RWPE1 (cell line): ENCODE measurements around the gene MED26.

ENCODE experiments used
- CTCF ChIA-PET: fragments of 350-600 bp; sonication (Branson Sonifier 250); formaldehyde crosslinking; extraction: SDS; loops from one replicate; lab custom pipeline; 2021; lab: Yijun Ruan, JAX
- POLR2A ChIA-PET: fragments of 400-600 bp; formaldehyde crosslinking; extraction: SDS; loops from one replicate; lab custom pipeline; 2020; ENCODE audit warnings: antibody characterized with exemption; ENCODE audit not compliant: low non-redundant PET; lab: Yijun Ruan, JAX
- DNase-seq: peaks from one replicate; pipeline ENCODE4 v3.0.0; 2012; ENCODE audit warnings: low spot score
- H3K27ac ChIP-seq: fragments of 450-650 bp; 2 replicates; pipeline ENCODE4 v1.5.1; 2017
- CTCF ChIP-seq: fragments of 450-650 bp; conservative IDR thresholded peaks from 2 replicates; pipeline ENCODE4 v1.5.1; 2017; ENCODE audit warnings: low read depth, mild to moderate bottlenecking

The MED26 gene

DNA sequence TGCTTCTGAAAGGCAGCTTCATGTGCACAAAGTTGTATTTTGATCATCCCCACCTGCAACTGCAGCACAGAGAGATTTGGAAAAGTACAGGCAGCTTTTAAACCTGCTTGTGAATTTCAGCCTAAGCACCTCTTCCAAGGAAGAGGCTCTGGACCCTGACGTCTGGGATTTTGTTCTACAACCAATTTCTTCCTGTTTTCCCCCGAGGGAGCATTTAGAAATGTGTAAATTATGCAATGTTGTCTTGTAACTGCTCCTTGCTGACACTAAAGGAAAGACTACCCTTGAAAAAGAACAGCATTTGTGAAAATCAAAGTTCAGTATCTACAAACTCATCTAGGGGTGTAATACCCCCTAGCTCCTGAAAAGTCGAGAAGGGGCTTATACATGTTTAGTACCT lies 15.4 kb downstream of the MED26 start:
- ChIA-PET CTCF (no interaction called here), POLR2A (no interaction called here)
- H3K27ac ChIP-seq, result no peak overlapping the region
- no peak for TF ChIP-seq CTCF
- no peak for DNase-seq

- ChIA-PET POLR2A (no interaction called here), CTCF (no interaction called here)
- TF ChIP-seq CTCF, result no peak
- DNase-seq, result peak; percentile 20
- H3K27ac ChIP-seq, result peak overlapping the region; percentile 8; the same call in 1 of the 2 replicates
These were observed 16.9 kb downstream of the MED26 start for GRCh38 chr19:16611121-16611520.

- CTCF ChIA-PET, result no interaction called here
These were observed 18.3 kb downstream of the MED26 start for GRCh38 chr19:16609511-16610200.

GRCh38 chr19:16608290-16608739 lies 19.7 kb downstream of the MED26 start:
- peak overlapping the region; percentile 42 for H3K27ac ChIP-seq
- TF ChIP-seq CTCF, result no peak
- DNase-seq, result peak; percentile 27
- CTCF ChIA-PET, result interaction anchor here (0.7 kb wide), 2 partner anchors 29 to 34 kb away, joined by 3 to 5 read pairs; no protein-coding TSS in a partner anchor
- POLR2A ChIA-PET, result no interaction called here

More at GRCh38 chr19:16609511-16610200, 18.3 kb downstream of the MED26 start:
- no peak for DNase-seq
- POLR2A ChIA-PET, result interaction anchor here (0.7 kb wide), 1 partner anchor 11 kb away, joined by 3 read pairs; no protein-coding TSS in a partner anchor
- H3K27ac ChIP-seq, result no peak overlapping the region
- no peak for TF ChIP-seq CTCF

DNA sequence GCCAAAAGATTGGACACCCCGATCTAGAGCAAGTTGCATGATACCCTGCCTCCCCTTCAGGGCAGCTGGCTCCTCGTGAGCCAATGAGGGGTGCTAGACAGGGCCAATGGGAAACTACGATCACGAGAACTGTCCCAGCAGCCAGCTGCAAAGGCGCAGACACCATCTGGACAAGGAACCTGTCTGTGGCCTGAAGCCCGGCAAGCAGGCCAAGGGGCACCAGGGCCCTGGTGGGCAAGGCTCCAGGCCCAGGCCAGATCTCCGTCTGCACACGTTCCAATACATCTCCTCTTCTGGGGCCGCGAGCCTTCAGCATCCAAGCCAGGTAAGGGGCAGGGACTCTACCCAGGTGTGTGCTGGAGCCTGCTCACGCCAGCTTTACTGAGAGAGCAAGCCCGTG lies 20.2 kb downstream of the MED26 start:
- peak overlapping the region; percentile 42 for H3K27ac ChIP-seq

GRCh38 chr19:16605553-16605994 lies 22.4 kb downstream of the MED26 start:
- no peak for DNase-seq
- TF ChIP-seq CTCF, result no peak
- CTCF ChIA-PET, result no interaction called here
- H3K27ac ChIP-seq, result peak overlapping the region; percentile 35
- POLR2A ChIA-PET, result no interaction called here

More for the DNA sequence above, 20.2 kb downstream of the MED26 start:
- ChIA-PET CTCF (interaction anchor here (0.7 kb wide), 1 partner anchor 29 kb away, joined by 3 read pairs; no protein-coding TSS in a partner anchor), POLR2A (no interaction called here)
- DNase-seq, result no peak
- TF ChIP-seq CTCF, result no peak
